Fibroblast of skin of scalp (primary cell): ENCODE data around the gene BMP2K.
"Not testable (repeated sequence)": the region's sequence is repeated elsewhere in the genome, so short reads cannot be mapped to it uniquely, and the experiment has no call there.

ENCODE experiments used
- DNase-seq: peaks from one replicate; pipeline ENCODE4 v3.0.0-alpha.2; 2013

Gene BMP2K

GRCh38 chr4:78795594-78796416 lies 19.7 kb downstream of the BMP2K start:
- not testable (repeated sequence) for DNase-seq

DNA sequence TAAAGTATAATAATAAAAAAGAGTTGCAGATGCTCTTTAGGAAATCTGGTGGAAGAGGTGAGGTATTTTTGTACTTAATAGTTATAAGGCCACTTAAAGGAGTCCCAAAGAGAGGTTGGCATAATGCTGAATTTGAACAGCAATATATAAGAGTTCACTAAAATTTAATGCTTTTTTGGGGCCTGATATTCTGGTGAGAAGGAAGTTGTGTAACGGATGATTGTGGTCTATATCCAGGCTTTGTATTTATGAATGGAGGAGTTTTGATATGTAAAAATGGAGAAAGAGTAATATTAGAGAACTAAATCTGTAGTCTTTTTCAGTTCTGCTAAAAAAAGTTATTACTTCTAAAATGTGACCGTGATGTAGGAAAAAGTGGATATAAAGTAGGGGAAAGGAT lies 20.4 kb downstream of the BMP2K start:
- DNase-seq = no peak

- no peak for DNase-seq
Observed at GRCh38 chr4:78797777-78798284, 21.7 kb downstream of the BMP2K start.

GRCh38 chr4:78799551-78800495 lies 23.7 kb downstream of the BMP2K start:
- no peak for DNase-seq

GRCh38 chr4:78800965-78801364 lies 24.8 kb downstream of the BMP2K start:
- no peak for DNase-seq

DNA sequence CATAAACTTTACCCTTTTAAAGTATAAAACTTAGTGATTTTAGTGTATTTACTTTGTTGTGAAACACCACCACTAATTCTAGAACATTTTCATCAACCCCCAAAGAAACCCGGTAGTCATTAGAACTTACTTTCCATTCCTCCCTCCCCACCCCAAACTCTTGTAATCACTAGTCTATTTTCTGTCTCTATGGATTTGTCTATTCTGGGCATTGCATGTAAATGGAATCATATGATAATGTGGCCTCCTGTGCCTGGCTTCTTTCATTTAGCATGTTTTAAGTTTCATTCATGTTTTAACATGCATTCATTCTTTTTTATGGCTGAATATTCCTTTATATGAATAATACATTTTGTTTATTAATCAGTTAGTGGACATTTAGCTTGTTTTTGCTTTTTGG lies 27.8 kb downstream of the BMP2K start:
- DNase-seq = no peak

GRCh38 chr4:78806943-78807460 lies 30.9 kb downstream of the BMP2K start:
- DNase-seq = peak; percentile 16

DNA sequence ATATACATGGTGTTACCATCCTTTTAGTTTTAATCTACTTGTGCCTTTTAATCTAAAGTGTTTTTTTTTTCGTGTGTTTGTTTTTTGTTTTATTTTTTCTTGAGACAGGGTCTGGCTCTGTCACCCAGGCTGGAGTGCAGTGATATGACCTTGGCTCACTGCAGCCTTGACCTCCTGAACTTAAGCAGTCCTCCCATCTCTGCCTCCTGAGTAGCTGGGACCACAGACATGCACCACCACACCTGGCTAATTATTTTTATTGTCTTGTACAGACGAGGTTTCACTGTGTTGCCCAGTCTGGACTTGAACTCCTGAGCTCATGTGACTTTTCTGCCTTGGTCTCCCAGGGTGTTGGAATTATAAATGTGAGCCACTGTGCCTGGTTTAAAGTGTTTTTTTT lies 33.1 kb downstream of the BMP2K start:
- DNase-seq = no peak

GRCh38 chr4:78809928-78810835 lies 34.0 kb downstream of the BMP2K start:
- DNase-seq = no peak

DNA sequence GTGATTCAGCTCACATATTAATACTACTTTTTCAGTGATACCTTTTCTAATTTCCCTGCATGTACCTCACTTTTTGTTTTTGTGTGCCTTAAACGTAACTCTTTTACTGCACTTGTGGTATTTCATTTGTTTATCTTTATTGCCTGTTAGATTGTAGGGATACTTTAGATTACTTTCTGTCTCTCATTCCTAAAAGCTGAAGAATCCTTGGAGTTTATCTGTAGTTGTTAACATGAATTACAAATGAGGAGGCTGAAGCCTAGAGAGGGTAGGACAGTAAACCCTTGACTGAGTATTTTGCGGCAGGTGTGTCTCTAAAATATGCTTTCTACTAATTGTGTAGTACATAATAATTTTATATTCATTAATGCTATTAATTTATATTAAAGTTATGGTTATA lies 34.9 kb downstream of the BMP2K start:
- DNase-seq = no peak

DNA sequence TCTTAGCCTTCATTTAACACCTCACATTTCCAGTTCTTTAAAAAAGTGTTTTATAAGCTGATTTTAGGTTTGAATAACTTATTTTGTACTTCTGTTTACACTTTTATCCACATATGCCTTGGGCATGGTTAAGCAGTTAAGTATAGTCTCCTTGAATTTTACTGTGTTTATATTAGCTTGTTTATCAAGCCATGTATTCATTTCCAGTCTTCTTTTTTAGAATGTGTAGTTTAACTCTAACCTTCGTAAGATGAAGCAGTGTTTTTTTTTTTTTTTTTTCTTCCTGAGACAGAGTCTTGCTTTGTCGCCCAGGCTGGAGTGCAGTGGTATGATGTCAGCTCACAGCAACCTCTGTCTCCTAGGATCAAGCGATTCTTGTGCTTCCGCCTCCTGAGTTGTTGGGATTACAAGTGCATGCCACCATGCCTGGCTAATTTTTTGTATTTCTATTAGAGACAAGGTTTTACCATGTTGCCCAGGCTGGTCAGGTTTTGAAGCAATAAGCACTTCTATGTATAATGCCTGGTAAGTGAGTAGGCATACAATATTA lies 42.5 kb downstream of the BMP2K start:
- no peak for DNase-seq

GRCh38 chr4:78824001-78824400 lies 47.9 kb downstream of the BMP2K start:
- DNase-seq = no peak

GRCh38 chr4:78827191-78827590 lies 51.0 kb downstream of the BMP2K start:
- no peak for DNase-seq

DNA sequence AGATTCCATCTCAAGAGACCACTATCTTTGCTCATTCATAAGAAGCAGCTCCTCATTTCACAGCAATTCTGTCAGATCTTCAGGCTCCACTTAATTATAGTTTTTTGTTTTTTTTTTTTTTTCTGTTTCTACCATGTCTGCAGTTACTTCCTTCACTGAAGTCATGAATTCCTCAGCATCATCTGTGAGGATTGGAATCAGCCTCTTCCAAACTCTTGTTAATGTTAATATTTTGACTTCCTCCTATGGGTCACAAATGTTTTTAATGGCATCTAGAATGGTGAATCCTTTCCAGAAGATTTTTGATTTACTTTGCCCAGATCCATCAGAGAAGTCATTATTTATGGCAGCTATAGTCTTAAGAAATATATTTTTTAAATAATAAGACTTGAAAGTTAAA lies 53.1 kb downstream of the BMP2K start:
- DNase-seq = peak; percentile 58

DNA sequence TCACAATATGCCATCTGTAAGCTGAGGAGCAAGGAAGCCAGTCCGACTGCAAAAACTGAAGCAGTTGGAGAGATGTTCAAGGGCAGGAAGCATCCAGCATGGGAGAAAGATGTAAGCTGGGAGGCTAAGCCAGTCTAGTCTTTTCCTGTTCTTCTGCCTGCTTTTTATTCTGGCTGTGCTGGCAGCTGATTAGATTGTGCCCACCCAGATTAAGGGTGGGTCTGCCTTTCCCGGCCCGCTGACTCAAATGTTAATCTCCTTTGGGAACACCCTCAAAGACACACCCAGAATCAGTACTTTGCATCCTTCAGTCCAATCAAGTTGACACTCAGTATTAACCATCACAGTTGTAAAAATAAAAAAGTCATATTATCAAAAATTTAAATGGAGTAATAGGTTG lies 63.5 kb downstream of the BMP2K start:
- DNase-seq = not testable (repeated sequence)

DNA sequence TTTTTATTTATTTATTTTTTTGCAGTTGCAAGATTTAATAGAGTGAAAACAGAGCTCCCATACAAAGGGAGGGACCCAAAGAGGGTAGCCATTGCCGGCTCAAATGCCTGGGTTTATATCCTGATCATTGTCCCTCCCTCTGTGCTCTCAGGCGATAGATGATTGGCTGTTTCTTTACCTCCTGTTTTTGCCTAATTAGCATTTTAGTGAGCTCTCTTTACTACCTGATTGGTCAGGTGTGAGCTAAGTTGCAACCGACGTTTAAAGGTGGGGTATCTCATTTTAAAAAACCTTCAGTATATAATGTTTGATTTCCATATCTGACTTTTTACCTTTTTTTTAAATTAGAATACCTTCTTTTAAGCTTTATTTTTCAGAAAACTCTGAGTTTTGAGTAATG lies 64.1 kb downstream of the BMP2K start:
- DNase-seq = not testable (repeated sequence)

DNA sequence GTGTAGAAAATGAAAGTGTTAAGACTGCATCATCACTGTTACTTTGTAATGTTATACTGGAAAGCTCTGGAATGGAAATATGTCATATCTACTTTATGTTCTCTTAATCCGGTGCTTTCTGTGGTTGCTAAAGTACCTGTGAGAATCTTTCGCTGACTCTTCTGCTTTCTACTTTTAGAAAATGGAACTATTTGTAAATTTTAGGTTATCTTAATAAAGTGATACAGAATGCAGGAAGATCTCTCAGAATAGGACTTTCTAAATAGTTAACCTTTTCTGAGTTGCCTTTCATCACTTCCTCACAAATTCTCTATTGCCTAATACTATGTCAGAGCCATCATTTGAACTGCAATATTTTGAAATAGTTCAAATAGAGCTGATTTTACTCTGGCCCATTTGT lies 69.3 kb downstream of the BMP2K start:
- DNase-seq = no peak

- DNase-seq = peak; percentile 18
Observed at GRCh38 chr4:78846258-78846657, 70.1 kb downstream of the BMP2K start.

DNA sequence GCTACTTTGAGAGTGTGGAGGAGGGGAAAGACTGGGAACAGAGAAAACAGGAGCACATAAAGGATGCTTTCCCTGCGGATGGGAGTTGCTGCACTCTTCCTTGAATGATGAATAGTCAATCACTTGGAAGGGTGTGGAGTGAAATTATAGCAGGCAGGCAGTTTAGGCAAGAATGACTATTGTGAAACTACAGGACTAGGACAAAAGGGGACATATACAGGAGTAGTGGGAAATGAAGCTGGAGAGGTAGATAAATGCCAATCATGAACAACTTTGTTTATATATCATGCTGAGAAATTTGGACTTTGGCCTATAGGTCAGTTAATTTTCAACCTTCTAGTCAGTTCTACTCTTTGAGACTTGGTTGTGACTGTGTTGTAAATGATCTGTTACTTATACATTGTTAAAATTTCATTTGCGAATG lies 86.2 kb downstream of the BMP2K start:
- no peak for DNase-seq

DNA sequence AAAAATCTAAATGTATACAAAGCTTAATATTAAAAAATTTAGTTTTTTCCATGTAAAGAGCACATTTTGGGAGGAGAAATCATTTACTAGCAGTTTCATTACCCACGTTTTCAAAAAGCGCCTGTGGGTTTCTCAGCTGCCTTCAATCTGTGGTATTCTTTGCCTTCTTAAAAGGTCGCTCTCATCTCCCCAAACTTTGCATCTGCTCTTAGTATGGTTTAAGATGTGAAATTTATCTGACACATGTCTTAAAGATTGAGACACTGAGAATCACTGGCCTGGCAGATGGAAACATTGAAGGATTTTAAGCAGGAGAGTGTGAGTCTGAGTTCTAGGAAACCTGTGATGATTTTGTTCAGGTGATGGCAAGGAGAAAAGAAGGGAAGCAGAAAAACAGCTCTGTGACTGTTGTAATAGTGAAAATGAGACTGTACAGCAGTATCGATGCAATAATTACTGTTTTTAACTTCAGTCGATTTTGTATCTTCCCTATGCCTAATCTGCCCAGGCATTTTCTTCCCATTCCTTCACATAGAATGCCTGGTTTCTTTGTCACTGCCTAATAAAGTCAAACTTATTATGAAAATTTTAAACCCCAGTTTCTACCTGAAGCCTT lies 87.2 kb downstream of the BMP2K start:
- DNase-seq = no peak

GRCh38 chr4:78863991-78864390 lies 87.8 kb downstream of the BMP2K start:
- no peak for DNase-seq
